ENCODE measurements around the gene GNPTG.
A peak's percentile ranks its signal among the peaks of the same experiment; 100 is the strongest.
"Not testable (repeated sequence)": the region's sequence is repeated elsewhere in the genome, so short reads cannot be mapped to it uniquely, and the experiment has no call there.

GNPTG gene

DNA sequence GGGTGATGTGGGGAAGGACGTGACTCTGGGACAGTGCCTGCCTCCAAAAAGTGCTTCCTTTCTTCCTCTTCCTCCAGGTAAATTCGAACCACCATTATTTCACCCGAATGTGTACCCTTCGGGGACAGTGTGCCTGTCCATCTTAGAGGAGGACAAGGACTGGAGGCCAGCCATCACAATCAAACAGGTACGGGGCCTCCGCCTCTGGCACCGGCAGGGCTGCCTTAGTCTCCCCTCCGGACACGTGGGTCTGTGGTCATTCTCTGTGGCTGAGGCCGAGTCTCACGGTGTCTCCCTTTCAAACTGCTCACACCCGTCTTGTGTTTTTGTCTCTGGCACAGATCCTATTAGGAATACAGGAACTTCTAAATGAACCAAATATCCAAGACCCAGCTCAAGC is 31.6 kb upstream of the GNPTG start:
- no peak for DNase-seq

DNA sequence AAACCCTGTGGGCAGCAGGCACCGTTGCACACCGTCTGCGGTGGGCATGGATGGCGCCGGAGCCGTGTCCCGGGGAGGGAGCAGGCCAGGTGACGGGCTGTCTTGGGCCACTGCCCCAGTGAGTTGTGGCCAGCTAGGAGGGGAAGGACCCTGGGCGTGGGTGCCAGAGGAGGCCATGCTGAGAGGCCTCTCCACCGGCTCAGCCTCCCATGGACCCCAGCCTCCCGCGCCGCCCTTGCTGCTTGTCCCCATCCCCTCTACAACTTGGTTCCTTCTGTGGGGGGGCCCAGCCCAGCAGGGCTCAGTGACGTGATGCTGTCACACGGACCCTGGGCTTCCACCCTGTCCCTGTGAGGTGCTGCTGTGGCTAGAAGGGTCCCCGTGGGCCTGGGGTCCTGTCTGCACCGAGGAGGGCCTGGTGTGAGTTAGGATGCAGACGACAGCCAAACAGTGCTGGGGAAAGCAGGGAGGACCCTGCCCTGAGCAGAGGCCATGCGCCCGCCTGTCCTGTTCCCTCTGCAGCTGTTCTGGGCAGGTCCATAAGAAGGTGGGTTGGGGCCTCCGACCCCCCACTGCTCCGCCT is 31.0 kb upstream of the GNPTG start:
- no peak for DNase-seq

DNA sequence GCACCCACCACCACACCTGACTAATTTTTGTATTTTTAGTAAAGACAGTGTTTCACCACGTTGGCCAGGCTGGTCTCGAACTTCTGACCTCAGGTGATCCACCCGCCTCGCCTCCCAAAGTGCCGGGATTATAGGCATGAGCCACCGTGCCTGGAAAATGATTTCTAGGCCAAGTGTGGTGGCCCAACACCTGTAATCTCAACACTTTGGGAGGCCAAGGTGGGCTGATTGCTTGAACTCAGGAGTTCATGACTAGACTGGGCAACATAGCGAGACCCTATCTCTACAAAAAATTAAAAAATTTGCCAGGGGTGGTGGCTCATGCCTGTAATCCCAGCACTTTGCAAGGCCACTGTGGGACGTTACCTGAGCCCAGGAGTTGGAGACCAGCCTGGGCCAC is 29.3 kb upstream of the GNPTG start:
- no peak for DNase-seq

DNA sequence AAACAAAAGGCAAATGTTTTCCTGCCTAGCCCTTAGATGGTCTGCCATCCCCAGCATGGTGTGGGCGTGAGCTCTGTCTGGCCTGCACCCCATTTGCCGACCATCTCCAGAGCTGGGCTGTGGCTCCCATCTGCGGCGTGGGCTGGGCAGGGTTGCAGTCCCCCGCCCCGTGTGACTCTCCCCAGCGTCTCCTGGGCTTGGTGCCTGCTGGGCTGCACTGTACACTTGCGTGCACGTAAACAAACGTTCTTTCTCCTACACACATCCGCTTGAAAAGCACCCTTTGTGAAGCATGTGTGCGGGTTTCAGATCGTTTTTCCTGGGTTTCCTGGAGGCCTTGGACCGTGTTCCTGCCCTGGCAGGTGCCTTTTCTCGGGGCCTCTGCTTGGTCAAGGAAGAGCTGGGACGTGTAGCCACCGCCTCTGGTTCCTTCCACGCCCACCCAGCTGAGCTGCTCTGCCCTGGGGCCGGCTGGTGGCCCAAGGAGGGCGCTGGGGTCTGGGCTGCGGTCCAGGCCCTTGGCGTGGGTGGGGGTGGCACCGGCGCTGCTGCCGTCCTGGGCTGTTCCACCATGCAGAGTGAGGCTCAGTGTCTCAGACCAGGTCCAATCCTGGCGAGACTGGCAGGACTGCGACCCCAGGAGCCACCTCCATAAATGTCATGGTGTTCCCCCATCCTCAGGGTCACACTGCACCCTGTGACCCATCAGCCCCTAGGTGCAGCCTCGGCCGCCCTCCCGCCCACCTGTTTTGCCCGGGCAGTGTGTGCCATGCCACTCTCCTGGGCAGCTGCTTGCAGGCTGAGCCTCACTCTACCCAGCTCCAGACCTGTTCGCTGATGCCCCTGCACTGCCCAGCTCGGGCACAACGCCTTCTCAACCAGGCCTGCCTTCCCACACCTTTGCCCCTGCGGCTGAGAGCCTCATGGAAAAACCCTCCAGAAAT is 28.2 kb upstream of the GNPTG start:
- DNase-seq, result no peak

DNA sequence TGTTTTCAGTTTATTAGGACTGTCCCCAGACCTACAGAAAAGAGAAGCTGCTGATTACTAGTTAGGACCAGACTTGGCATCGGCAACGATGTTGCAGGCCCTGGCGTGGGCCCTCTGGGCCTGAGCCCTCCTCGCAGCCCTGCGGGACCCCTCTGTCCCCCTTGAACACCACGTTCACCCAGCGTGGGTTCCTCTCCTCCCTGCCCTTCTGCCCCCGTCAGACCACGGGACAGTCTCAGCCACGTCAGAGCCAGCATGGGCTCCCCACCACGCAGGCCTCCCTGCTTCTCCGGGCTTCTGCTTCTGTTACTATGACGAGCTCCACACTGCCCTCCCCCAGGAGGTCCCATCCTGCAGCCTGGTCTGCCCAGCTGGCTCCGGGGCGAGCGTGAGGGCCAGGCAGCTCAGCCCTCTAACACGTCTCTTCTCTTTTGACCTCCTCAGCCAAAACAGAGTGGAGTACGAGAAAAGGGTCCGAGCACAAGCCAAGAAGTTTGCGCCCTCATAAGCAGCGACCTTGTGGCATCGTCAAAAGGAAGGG is 27.4 kb upstream of the GNPTG start:
- no peak for DNase-seq

DNA sequence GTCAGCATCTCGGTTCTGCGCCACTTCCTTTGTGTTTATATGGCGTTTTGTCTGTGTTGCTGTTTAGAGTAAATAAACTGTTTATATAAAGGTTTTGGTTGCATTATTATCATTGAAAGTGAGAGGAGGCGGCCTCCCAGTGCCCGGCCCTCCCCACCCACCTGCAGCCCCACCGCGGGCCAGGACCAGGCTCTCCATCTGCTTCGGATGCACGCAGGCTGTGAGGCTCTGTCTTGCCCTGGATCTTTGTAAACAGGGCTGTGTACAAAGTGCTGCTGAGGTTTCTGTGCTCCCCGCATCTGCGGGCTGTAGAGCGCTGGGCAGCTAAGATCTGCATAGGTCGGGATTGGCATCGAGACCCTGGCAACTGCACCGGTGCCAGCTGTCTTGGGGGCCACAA is 26.5 kb upstream of the GNPTG start:
- DNase-seq, result no peak

DNA sequence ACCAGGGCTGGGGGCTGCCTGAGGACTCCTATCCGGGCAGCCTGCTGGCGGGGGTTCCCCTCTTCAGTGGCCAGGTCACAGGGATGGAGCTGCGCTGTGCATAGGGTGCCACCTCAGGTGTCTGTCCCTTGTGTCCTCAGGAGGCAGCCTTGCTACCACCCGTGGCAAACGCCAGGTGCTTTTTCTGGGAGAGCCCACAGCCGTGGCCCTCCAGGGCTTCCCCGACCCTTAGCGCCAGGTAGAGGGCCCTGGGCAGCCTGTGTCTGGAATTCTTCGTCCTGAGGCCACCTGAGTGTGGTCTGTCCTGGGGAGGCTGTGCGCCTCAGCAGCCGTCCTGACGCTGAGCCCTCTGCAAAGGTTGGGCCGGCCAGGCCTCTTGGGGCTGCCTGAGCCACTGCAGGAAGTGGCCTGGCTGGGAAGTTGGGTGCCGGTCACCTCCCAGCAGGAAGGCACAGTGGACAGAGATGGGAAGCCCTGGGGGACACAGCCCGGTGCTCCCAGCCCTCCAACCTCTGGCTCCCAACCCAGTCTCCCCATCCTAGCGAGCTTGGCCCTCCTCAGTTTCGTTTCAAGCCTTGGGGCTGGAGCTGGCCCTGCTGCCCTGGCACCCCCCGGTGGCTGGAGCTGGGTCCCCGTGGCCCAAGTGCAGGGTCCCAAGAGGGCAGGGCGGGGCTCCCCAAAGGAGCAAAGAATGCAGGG is 25.9 kb upstream of the GNPTG start:
- DNase-seq, result no peak

DNA sequence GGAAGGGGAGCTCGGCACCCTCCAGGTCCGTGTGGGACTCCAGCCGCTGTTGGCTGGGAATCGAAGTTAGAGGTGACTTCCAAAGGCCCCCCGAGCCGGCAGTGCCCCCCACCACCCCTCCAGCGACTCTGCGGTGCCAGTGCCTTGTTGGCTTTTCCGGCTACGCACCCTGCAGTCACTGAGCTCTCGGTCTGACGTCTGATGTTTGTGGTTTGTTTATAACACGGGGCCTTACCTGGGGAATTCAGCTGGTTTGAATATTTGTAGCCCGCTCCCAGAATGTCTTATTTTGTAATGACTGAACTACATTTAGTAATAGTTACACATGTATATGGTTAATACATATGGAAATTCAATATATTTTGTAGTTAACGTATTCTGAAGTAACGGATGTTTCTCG is 25.3 kb upstream of the GNPTG start:
- DNase-seq, result no peak

DNA sequence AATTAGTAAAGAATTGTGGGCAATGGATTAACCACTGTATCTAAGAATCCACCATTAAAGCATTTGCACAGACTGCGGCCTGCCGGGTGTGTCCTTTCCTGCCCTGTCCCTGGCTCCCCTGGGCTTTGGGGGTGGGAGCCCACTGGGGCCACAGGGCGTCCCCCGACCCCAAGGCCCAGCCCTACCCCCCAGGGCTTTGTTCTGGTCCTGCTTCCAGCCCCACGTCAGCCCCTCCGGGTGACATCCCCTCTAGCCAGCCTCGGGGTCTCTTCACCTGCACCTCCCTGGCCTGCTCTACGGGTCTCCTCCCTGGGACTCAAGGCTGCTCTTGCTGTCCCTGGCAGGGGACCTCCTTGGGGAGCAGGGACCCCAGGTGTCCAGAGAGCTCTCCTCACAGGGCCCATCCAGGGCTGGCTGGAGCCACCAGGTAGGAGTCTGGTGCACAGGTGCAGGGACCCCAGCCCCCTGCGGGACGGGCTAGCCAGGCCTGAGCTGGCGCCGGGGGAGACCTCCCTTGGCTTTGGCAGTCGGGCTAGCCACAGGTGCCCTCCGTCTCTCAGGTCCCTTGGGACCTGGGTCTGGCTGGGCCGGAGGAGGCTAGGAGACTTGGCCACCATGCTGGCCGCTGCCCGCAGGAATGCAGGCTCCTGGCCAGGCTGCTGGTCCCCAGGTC is 24.6 kb upstream of the GNPTG start:
- no peak for DNase-seq

DNA sequence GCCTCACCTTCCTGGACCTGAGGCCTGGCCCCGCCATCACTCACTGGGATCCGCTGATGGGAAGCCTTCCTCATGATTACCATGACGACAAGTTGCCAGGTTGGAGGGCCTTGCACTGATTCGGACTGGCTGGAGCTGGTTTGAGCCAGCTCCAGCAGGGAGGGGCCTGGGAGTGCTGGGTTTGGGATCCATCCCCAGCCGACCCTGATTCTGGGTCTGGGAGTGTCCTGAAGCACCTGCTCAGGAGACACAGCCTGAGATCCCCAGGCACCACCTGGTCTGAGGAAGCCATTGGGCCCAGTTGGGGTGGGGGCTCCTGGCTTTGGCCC is 24.1 kb upstream of the GNPTG start:
- DNase-seq, result no peak

DNA sequence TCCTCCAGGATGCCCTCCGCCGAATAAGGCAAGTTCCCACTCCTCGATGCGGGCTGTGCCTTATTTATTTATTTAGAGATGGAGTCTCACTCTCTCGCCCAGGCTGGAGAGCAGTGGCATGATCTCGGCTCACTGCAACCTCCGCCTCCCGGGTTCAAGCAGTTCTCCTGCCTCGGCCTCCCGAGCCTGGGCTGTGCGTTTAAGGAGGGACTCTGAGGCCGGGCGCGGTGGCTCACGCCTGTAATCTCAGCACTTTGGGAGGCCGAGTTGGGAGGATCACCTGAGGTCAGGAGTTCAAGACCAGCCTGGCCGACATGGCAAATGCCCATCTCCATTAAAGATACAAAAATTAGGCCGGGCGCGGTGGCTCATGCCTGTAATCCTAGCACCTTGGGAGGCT is 23.6 kb upstream of the GNPTG start:
- not testable (repeated sequence) for DNase-seq

DNA sequence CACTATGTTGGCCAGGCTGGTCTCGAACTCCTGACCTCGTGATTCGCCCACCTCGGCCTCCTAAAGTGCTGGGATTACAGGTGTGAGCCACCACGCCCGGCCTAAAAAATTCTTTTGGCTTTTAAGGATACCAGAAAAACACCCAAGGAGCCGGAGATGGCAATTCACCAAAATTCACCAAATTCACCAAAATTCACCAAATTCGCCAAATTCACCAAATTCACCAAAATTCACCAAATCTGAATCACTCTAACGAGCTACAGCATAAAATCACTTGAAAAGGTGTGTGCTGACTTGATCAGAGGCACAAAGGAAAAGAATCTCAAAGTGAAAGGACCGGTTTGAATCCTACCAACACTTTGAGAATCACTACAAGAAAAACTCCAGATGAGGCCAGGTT is 22.8 kb upstream of the GNPTG start:
- DNase-seq, result not testable (repeated sequence)

DNA sequence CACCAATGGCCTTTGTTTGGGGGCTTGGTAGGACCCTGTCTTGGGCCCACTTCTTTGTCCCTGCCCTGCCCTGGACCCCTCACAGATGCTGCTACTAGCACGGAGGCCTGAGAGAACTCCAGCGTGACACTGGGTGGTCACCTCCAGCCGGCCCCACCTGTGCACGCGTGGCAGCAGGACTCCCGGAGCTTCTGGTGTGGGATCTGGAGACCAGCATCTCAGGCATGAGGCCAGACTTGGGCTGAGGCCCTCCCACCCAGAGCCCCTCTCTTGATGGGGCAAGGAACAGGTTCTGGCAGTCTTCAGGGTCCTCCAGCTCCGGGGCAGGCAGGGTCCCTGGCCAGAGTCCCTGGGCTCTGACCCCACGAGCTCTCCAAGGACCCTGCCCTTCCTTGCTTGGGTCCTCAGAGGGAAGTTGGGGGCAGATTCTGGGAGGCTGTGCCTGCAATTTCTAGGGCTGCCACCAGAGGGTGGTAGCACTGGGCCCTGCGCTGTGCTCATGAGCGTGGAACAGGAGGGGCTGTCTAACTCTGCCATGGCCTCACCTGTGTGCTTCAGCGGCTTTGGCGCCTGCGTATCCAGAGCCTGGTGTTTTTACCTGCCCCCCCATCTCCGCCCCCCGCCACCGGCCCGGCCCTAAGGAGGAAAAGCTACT is 21.3 kb upstream of the GNPTG start:
- DNase-seq, result no peak

DNA sequence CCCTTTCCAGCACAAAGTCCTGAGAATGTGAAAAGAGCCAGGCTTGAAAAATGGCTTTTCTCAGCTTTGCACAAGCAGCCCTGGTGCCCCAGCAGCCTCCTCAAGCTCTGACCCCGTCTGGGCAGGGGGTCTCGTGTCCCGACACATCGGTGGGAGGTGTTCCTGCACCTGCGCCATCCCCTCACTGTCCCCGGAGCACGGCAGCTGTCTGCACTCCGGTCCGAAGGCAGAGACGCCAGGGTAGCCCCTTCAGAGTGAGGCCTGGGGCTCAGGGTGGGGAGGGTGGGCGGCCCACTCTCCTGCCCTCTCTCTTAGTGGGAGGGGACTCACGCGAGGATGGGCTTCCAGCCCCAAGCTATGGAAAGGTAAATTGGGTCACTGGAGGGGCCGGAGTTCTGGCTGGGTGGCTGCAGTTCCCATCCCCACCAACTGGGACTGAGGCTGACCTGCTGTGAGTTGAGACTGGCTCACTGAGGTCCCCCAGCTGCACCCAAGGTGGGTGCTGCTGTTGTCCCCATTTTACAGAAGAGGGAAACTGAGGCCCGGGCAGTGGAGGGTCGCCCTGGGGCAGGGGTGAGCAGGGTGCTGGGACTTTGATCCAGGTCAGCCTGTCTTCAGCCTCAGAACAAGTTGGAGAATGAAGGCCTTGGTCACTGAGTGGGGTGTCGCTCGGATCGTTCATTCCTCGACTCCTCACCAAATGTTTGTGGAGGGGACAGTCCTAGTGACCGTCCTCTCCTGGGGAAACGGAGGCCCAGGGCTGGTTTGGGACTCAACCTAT is 20.6 kb upstream of the GNPTG start:
- DNase-seq, result no peak

DNA sequence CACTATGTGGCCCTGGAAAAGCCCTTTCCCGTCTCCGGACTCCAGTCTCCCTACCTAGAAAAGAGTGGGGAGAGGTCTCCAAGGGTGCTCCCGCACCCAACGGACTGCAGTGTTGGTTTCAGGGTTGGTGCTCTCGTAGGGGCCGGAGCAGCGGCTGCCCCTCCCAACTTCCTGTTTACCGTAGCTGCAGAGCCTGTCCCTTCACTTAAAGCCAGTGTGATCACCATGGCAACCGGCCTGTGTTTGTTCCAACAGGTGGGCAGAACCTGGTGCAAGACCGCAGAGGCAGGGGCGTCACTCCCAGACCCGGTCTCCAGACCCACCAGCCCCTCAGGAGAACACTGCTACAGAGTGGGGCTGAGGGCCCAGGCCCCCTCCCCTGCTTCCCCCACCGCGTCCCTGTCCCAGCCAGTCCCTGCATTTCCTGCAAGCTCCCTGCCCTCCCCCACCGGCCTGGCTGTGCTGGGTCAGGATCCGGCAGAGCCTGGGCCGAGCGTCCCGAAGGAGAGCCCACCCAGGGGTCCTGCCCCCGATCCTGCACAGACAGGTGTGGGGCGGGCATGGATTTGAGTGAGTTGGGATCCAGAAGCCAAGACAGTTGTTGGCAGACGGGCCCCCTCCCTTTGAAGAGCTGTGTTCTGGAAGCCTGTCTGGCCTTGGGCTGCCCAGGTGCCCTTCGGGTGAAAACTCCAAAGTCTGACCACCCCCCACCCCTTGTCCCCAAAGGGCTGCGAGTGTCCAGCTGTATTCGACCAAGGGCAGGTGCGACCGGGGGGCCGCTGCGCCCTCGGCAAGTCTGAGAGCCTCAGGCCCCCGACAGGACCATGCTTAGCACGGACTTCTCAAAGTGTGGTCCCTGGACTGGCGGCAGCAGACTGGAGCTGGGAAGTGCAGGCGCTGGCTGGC is 19.8 kb upstream of the GNPTG start:
- peak; percentile 51 for DNase-seq

DNA sequence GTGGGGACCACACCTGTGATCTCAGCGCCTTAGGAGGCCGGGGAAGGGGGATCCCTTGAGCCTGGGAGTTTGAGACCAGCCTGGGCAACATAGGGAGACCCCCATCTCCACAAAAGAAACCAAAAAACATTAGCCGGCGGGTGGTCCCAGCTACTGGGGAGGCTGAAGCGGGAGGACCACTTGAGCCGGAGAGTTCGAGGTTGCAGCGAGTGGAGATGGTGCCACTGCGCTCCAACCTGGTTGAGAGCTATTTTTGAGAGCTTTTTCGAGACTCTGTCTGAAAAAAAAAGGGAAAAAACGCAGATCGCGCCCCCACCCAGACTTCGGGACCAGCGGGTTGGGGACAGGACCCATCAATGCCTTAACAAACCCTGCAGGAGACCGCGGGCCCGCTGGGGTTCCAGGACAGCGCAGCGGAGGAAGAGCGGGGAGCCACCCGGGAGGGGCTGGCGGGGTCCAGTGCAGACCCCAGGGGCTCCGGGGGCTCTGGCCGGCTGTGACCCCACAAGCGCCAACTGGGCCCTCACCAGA is 19.0 kb upstream of the GNPTG start:
- DNase-seq, result no peak

DNA sequence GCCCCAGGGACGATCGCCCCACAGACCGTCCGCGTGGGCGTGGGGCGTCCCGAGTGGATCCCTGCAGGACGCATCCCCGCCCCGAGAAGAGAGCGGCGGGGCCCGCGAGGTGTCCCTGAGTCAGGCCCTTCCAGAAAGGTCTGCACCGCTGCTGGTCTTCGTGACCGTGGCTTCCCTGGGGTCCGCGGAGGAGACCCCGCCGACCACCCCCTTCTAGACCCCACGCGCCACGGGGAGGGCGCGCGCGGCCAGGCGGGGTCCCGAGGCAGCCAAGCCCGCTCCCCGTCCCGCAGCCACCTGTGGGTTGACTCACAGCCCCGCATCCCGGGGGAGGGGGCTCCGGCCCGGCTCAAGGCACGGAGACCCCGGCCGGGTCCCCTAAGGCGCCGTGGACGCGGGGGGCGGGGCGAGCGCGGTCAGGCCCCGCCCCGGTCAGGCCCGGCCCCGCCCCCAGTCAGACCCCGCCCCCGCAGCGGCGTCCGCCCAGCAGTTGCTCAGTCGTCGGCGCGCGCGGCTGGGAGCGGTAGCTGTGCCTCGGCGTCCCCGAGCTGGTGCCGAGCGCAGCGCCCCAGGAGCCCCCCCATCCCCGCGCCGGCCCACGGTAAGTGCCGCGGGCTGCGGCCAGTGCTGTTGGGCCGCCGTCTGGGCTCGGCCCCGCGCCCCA is 18.4 kb upstream of the GNPTG start, which contains the start of gene BAIAP3:
TSS of gene BAIAP3 (plus strand) at position 497 of the 664 bp plus-strand sequence. CDS start 4,905 bp downstream, outside the sequence.
- DNase-seq, result peak; percentile 23

DNA sequence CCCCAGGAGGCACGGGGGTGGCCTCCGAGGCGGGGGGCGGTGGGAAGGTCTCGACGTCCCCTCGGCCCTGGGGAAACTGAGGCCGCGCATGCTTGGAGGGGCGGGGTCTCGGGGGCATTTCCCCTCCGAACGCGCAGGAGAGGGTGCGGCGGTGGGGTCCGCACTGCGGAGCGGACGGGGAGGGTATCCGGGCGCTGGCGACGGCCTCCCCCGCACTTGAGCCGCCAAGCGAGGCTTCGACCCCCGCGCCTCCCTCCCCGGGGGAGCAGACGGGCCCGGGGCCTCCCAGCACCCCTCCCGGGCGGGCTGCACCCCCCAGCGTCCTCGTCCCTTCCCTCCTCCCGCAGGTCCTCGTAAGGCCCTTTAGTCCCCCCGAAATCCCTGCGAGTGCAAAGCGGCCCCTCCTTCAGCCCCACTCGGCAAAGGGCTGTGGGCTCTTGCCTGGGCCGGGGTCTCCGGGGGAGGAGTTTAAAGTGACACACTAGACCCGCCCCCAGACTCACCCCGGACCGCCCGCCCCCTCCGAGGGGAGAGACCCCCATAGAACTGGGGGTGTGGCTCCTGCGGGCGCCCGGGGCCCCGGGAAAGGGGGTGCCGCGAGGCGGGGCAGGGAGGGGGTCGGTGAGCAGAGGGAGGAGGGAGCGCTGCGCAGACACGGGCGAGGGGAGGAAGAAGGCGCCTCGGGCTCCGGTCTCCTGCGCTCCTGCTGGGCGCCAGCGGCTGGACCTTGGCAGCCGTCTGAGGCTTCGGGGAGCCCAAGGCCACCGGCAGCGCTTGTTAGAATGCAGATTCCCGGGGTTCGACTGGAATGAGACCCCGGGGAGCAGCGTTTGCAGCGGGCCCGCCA is 17.7 kb upstream of the GNPTG start:
- DNase-seq, result no peak

DNA sequence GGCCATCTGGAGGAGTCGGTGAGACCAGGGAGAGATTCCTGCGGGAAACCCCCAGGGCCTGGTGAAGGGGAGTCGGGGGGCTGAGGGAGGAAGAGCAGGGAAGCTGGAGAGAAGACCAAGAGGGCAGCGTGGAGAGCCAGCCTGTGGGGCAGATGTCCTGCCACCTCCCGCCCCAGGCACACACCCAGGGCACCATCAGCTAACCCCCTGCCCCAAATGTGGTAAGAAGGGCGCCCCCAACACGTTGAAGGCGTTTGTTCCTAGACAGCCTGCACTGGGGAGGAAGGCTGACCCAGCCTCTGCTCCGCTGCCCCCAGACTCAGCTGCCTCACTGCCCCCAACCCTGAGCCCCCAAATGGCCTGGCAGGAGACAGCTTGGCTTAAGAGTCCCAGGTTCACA is 17.0 kb upstream of the GNPTG start:
- DNase-seq, result no peak
